GM18867 (cell line): ENCODE measurements around the gene FAM216B.
"Not testable (repeated sequence)": the region's sequence is repeated elsewhere in the genome, so short reads cannot be mapped to it uniquely, and the experiment has no call there.

Source experiments
- ATAC-seq: cut with Tn5 transposase; IDR thresholded peaks from one replicate; pipeline ENCODE4 v1.9.1; 2021; ENCODE audit warnings: mild to moderate bottlenecking, moderate library complexity; ENCODE audit not compliant: unreplicated experiment

Gene FAM216B

DNA sequence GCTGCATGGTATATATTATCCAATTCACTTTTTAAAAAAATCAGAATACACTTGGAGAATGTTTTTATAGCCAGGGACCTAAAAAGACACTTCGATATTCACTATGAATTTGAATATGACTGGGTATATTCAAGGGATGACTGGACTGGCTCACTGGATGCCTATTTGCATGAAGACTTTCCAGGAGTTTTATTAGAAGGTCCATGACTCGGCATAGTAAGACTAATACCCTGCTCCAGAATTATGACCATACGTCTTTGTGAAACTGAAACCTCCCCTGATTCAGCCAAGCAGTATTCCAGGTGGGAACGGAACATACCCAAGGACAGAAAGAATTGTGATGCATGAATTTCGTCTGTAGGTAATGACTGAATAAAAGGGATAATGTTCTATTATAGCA lies 3.9 kb upstream of the FAM216B start:
- ATAC-seq: no peak

DNA sequence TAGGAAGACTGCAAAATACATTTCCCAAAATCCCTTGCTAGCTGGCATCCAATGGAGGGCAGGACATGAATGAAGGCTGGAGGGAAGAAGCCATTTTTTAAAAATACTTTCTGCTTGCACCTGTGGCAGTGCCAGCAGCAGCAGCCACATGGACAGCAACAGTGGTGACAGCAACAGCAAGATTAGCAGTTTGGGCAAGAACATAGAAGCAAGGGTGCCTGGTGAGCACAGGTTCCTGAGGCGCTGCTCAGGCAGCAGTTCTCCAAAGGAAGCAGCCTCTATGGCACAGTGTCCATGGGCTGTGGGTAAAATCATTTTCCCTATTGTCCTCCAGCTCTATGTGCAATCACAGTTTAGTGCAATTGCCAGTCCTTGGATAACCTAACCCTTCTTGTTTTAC lies 1.3 kb upstream of the FAM216B start:
- ATAC-seq: no peak

DNA sequence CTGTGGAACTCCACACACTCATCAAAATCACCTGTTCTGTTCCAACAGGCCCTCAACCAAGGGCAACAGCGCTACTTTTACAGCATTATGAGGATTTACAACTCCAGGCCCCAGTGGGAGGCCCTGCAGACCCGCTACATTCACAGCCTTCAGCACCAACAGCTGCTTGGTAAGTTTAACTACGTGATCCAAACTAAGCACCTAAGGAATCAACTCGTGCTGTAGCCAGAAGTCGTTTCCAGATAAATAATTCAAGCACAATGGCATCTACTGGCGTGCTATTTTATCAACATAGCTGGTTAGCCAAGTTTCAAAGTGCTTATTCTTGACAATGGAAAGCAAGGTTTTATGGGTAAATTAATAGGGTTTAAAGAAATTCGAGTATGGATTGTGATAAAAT lies 5.3 kb downstream of the FAM216B start:
- no peak for ATAC-seq

DNA sequence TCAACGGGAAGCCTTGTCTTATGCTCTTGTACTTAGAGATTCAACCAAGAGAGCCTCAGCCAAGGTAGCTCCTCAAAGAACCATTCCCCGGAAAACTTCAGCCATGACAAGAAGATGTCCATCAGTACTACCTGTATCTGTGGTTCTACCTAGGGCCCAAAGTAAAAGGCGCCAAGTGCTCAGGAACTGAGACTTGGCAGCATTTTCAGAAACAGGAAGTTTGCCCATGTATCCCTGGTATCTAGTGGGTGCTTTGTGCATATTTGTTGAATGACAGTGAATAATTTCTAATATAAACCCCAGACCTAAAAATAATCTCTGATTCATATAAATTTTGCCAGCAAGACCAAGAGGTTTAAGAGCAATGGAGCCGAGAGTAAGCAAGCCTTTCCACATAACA lies 7.2 kb downstream of the FAM216B start:
- ATAC-seq: no peak

DNA sequence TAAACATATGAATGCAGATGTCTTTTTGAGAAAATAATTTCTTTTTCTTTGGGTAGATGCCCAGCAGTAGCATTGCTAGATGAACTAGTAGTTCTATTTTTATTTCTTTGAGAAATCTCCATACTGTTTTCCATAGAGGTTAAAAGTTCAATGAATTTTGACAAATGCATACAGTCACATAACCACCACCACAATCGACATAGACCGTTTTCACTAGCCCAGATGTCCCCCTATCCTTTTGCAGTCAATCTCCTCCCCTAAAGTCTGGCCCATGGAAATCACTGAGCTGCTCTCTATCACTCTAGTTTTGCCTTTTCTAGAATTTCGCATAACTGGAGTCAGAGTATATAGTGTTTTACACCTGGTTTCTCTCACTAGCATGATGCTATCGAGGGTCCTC lies 10.8 kb downstream of the FAM216B start:
- no peak for ATAC-seq

DNA sequence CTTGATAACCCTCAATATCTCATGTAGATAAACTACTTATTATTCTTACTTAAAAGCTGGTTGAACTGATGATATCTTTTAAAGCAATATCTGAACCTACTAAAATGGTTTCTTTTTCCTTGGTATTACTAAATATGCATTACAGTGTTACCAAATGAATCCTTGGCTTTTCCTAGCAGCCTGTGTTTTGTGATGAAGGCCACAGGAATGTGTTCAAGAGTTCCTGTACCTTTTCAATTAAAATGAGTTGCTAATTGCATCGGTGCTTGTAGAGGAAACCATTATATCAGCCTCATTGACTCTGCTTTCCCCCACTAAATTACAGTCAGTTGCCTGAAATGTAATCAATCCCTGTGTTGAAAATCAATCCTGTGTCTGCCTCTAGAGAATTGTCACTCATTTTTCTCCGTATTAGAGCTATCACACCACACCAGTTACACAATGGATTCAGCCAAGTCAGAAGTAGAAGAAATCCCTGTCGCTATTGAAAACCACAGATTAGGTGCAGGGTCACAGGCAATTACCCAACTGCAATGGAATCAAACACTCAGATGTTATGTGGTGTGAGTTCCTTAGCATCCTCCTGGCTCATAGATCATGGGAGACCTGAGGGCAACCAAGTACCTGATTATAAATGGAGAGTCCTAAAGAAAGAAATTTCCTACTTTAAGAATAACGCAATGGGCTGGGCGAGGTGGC lies 13.3 kb downstream of the FAM216B start:
- no peak for ATAC-seq

DNA sequence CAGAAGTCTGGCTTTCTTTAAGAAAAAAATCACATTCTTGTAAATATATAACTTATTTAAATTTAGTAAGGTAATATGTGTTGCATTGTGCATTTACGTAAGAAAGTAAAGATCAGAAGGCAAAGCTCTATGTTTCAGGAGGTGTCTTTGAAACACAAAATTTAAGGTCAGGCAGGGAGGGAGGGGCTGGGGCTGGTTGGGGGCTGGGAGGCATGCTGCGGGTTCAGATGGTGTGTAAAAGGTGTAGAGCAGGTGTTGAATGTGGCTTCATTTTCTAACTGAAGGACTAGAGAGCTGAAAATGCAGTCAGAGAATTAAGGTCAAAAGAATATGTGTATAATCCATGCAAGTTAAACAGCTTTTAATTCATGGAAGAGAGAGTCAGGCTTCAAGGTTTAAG lies 14.3 kb downstream of the FAM216B start:
- no peak for ATAC-seq

DNA sequence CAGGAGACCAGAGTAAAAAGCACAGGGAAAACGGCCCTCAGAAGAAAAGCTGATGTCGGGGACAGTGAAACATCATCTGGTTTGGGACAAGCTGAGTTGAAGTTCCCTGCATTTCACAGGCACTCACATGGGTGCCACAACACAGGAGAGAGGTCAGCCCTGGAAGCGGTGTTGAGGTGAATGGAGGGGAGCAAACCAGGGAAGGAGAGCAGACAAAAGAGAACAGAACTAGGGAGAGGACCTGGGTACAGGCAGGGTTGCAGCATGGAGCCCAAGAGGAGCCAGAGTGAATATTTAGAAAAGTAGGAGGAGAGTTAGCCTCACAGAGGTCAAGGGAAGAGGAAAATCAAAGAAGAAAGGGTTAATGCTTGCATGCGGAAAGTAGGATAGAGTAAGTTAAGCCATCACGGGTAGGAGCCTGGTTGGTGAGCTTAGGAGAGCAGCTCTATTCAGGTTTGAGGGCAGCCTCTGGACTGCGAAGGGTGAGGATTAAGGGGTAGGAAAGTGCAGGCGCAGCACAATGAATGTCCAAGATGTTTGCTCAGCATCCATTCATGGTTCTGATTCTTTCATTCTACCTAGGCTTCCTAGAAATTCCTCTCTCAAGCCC lies 15.5 kb downstream of the FAM216B start:
- no peak for ATAC-seq

DNA sequence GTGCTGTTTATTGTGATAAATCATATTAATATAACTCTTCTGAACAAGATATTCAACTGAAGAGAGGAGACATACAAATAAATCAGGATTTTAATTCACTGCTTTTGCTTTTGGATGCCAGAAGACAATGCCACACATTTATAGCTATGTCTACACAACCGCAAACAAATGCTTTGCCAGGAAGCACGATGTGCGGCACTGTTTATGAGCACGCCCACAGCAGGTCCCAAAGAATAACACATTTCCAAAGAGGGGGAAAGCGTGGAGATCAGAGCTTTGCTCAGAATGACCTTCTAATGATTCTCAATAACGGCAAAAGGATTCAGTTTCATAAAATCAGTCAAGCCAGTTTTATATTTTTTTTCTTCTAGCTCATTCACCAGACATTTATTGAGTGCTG lies 16.7 kb downstream of the FAM216B start:
- ATAC-seq: no peak

DNA sequence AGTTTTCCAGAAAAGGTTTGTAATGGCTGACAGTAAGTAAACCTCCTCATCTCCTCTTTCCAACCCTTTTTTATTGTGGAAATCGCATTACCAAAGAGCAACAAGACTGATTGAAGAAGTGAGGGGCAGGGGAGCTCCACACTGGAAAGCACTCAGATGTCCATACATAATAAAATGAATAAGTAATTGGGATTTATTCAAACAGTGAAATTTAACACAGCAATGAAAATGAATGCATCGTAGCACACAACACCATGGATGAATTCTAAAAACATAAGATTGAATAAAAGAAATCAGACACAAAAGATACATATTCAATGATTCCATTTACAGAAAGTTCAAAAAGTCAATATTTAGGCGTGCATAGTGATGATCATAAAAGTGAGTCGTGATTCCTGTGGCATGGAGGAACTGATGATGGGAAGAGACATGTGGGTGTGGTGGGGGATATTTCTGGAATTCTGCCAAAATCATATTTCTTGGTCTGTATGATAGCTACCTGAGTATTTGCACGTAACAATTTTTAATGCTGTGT lies 18.8 kb downstream of the FAM216B start:
- ATAC-seq: no peak

DNA sequence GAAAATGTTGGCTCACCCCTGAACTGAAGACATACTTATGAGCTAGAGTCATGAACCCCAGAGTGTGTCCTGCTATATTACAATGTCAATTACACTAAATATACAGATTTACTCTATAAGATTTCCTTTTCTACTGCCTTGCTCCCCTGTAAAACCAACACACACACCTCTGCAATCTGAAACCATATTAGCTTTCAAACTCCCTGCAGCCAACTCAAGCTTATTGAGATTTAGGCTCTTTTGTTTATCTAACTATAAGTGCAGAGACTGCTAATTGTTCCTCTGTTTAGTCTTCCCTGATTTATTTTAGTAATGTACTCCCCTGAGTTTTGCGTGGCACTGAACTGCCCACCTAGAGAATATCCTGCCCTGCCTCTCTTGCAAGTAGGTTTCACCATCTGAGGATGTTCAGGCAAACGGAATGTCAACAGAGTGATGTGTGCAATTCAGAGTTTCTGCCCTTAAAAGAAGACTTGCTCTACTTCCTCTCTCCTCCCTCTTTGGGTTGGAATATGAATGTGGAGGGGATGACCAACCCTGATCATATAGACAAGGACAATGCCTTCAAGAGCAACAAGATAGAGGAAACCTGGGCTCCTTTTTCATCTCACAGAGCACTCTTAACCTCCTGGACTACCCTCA lies 22.3 kb downstream of the FAM216B start:
- ATAC-seq: peak; percentile 25

DNA sequence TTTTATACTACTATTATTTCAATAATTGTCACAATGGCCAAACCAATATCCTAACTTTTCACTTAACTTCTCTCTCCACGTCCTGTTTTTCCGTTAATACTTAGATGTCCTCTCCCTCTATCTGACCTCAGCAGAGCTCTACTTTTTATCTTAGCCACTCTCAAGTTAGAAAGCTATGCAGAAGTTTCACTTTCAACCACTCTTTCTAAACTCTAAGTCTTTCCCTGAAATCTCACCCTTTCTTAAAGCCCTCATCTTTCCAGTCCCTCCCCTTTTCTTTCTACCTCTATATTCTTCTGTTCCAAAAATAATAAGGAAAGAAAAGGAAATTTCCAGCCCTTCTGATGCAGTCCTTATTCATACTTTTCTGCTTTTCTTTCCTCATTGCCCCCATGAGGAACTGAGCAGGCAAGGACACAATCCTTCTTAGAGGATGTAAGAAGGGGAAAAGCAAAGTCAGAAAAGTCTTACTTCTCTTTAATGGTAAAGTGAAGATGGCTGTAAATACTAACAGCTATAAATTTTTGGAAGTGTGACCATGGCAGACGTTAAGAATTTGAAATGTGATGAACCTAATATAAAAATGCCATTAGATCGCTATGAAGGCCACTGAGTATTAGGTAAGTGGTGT lies 23.0 kb downstream of the FAM216B start:
- ATAC-seq: peak; percentile 73

DNA sequence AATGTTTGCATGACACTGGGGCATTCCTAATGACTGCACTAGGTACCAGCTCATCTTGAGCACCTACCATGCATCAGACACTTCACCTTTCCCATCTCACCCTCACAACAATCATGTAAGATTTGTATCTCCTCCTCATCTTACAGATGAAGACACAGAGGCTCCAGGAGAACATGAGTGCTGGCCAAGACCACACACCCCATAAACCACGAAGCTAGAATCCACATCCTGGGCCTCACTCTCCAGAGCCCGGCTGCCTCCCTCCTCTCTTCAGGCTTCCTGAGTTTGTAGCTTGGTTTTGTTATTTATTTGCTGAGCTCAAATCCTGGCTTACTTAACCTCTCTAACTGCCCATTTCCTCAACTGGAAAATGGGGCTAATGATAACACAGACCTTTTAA lies 25.9 kb downstream of the FAM216B start:
- no peak for ATAC-seq

DNA sequence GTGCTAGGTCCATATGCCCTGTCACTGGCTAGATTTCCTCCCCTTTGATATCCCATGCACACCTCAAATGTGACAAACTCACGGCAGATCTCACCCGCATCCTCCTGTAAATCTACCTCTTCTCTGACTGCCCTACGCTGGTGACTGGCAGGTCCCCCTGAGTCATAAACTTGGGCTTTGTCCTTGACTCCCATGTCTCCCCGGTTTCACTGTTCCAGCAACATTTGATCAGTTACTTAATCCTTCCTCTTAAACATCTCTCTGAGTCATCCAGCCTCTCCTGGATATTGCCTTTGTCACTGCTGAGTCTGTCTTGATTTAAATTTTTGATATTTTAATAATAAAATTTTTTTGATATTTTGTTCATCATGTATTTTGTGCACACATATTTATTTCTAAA lies 26.5 kb downstream of the FAM216B start:
- ATAC-seq: no peak

DNA sequence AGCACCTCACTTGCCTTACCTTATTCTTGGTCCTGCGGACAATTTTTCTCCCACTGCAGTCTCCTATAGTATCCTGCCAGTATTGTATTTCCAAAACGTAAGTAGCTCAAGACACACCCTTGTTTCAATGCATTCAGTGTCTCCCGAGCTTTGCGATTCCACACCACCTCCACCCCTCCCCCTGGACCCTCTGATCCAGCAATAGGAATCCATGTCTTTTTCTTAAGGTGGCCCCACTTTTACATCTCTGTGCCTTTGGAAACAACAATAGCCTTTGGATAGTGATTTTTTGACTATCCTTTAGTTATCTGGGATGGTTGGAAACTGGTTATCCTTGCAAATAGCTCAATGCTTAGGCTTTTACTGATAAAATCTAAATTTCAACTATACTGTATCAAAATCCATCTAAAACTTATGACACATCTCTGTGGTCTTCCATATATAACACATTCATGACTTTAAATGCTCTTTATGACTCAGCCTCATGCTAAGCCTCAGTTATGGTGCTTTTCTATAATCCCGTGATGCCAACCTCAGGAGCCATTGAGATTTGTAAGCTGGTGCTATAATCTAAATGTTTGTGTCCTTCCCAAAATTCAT lies 27.1 kb downstream of the FAM216B start:
- no peak for ATAC-seq

DNA sequence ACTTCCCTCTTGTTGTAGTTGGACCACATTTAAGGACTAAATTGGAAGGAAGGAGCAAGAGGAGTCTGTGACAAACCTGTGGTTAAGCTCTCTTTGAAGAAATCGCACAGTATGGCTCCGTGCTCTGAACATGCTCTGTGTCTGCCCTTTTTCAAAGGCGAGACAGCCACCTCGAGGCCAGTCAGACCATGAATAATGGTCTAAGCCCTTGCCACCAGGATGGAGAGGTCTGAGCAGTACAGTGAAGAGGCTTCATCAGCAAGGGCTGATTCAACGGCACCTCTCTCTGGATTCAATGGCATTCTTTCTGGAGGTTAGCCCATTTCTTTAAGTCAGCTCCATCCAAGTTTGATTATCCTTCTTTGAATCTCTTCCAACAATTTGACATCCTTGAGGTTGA lies 30.9 kb downstream of the FAM216B start:
- ATAC-seq: no peak

DNA sequence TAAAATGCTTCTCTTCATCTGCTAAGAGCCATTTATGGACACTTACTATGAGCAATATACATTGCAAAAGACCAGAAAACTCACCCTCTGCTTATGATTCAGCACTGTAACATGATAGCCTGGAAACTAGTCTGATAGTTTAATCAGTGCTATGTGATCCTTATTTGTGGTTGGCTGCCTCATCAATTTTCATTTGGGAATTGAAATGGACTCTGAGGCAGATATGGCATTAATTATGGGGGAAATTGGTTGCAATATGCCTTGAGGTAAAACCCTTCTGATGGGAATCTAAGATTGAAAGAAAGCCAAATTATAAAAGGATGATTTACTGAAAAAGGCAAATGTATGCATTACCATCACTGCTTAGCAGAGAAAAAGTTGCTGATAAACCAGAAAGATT lies 33.5 kb downstream of the FAM216B start:
- ATAC-seq: no peak

DNA sequence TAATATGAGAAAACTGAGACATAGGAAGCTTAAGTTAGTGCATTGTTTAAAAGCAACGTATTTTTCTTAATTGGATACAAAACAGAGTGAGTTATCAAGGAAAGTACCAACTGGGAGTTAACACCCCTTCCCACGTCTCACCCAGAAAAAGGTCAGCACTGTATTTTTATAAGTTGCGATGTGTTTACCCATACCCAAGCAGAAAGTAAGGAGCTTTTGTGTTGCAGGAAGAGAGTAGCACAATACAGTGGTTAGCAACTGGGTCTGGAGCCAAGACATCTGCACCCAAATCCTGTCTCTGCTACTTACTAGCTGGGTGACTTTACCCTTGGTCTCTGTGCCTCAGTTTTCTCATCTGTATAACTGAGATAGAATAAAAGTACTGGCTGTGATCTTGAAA lies 34.3 kb downstream of the FAM216B start:
- ATAC-seq: no peak

DNA sequence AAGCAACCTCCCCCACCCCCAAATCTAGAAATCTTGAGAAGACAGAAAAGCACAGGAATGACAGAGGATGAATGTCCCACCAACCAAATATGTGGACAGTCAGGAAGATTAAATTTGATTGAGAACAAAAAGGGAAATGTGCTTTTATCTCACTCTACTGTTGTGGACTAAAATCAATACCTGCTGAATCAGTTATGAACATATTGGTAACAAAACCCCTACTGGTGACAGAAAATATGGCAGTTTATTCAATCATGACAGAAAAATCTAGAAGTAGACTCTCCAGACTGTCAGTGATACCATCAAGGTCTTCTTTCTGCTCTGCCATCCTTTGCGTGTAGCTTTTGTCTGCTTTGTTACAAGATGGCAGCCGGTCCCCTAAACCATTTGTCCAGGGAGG lies 35.2 kb downstream of the FAM216B start:
- ATAC-seq: no peak

DNA sequence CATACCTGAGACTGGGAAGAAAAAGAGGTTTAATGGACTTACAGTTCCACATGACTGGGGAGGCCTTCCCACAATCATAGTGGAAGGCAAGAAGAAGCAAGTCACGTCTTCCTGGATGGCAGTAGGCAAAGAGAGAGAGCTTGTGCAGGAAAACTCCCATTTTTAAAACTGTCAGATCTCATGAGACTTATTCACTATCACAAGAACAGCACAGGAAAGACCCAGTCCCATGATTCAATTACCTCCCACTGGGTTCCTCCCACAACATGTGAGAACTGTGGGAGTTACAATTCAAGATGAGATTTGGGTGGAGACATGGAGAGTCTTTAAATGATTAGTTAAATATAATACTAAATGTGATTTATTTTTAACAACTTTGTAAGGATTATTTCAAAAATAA lies 38.3 kb downstream of the FAM216B start:
- not testable (repeated sequence) for ATAC-seq

DNA sequence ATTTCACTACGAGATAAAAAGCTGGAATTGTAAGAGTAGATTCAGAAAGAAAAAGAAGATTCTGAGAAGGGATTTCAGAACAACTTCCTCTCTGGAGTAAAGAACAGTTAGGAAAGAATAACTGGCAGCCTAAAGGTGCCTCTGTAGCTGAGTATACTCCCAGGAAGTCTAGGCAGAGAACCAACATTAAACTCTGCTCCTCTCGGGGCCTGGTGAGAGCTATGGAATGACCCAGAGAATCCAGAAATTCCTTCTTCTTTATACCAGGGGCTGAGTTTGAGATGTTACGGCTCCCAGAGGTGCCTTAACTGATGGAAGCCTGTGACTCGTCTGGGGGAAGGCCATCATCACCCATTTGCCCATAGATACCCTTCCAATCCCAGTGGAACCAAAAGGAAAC lies 39.1 kb downstream of the FAM216B start:
- ATAC-seq: no peak
